SKM-1 (cell line): ENCODE results near the gene MYO1H.

ENCODE experiments used
- DNase-seq: peaks from one replicate; lab custom pipeline; 2025; ENCODE audit not compliant: unreplicated experiment; lab: John Stamatoyannopoulos, UW

Gene MYO1H

DNA sequence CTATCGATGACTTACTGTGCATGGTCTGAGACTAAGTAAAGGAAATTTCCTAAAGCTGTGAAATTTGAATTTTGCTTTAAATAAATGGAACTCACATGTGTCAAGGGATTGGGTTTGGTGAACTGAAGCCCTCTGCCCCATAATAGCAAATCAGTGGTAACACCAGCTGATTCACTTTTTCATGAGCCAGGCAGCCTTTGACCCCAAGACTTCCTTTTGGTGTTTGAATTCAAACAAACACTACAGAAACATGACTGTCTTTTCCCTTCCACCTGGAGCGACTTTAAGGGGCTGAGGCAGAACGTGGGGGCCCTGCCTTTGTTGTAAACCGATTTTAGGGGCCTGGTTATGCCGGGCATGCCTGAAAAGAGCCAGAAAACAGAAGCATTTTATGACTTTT lies 100.6 kb downstream of the MYO1H start:
- DNase-seq = no peak

DNA sequence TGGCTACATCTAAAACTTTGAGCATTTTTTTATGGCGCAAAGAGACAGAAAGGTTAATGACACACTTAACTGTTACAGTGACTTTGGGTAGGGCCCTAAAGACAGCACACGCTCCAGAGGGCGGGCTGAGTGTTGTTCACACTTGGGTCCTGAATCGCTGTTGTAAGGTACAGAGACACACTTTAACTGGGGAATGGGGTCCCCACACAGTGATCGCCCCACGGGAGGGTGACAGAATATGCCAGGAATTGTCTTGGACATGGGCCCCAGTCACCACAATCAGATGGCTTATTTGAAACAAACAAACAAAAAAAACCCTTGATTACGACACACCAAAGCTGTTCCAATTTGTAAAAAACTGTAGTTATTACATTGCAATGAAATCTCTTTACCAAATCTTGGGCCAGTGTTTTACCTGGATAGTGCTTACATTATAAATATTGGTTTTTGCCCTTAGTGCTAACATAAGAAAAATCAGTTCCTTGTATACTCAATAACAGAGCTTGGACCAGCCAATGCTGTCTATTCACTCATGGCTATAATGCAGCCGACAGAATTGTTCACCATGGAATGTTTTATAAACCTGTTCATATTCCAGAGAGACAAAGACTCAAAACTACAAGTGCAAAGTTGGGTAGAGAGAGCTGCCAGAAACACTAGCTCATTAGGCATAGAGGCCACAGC lies 101.1 kb downstream of the MYO1H start:
- no peak for DNase-seq

DNA sequence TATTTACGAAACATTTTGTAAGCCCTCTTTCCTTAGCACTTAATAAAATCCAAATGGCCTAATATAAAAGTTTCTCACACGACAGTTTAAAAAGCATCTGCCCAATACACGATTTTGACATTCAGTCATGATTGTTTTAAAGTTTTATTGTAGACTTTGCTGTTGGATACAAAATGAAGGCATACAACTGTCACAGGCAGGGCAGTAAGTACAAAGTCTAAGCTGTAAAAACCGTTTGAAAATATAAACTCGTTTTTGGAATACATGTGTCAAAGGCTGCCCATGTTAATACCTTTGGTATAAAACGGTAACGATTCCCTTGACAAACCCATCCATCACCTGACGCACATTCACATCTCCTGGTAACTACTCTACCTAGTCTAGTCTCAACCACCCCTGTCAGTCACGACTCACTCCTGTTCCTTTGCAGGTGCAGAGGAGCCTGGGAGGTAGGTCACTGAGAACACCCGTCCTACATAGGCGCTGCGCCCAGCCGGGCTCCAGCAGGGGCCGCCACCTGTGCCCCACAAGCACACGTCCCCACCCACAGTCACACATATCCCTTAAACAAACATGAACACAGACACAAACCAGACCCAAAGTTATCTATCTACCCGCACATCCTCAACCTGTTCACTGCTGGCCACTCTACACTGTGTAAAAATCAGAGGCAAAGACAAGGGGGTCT lies 102.3 kb downstream of the MYO1H start:
- no peak for DNase-seq

DNA sequence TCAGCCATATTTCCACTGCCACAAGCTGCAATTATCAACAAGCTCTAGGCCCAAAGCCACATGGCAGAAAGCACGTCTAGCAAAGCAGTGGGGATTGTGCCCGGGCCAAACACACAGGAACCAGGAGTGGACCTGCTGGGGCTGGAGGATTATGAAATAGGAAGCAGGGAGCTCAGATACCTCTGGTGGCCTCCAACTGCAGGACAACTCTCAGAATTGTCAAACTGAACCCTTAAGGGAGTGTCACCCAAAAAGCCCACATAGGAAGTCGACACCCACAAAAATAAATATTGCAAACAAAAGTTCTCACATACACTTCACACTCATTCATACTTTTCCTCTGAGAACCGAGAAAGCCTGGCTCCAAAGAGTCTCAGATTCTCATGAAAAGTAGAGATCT lies 103.3 kb downstream of the MYO1H start:
- no peak for DNase-seq

DNA sequence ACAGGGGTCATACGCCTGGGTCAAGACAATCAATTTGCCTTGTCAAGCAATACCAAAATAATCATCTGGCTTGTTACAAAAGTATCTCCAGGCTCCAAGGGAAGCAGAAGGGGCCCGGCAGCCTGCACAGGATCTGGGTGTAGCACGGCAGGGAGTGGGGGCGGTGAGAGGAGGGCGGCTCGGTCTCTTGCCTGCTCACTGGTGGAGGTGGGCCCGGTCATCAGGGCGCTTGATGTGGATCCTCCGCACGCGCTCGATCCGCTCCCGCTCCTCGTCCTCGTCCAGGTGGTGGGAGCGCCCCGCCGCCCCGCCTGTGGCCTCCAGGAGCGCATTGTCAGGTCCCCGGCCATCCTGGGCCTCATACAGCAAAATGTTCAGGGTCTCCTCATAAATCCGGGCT lies 103.7 kb downstream of the MYO1H start:
- DNase-seq = no peak

DNA sequence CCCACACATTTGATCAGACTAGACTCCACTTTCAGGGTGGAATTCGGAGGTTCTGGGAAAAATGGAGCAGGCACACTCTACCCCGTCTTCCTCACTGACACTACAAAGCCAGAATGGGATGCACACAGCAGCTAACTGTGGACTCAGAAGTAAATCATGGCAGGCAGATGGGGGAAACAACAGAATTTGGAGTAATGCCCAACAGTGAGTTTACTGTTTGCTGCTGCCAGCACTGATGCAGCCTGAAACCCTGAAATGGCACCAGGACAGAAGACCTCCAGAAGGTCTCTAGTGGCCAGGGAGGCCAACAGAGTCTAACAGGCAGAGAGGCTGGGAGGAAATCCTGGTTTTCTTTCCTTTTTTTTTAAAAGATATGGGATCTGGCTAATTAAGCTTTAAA lies 104.8 kb downstream of the MYO1H start:
- no peak for DNase-seq

DNA sequence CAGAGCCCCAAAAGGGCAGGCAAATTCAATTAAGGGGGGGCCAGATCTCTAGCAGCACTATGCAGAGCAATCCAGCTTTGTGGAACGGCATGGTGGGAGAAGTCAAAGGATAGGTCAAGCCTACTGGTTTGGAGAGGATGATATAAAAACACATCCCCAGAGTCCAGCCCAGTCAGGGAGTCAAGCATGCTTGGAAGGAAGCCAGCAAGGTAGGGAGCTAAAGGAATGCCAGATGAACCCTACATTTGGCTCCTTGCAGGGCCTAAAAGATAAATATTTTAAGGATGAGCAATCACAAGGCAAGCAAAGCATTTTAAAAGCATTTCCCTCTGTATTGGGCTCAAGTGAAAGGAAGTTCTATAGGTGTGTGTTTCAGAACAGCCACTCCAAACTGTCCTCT lies 108.0 kb downstream of the MYO1H start:
- no peak for DNase-seq

DNA sequence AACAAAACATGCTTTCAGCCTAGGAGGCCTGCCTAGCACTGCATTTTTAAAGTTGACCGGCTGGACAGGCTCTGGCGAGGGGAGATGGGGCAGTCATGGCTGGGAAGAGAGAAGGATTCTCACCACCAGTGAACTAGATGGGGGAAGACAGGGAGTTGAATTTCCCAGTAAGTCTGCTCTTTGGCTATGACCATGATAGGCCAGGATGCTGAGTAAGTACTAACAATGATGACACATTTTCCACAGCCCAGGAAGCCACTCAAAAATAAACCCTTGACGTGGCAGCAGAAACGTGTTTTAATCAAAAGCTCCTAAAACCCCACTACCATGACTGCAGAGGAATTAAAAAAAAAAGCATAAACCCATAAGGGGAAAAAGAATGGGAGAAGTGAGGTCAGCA lies 110.4 kb downstream of the MYO1H start:
- no peak for DNase-seq

DNA sequence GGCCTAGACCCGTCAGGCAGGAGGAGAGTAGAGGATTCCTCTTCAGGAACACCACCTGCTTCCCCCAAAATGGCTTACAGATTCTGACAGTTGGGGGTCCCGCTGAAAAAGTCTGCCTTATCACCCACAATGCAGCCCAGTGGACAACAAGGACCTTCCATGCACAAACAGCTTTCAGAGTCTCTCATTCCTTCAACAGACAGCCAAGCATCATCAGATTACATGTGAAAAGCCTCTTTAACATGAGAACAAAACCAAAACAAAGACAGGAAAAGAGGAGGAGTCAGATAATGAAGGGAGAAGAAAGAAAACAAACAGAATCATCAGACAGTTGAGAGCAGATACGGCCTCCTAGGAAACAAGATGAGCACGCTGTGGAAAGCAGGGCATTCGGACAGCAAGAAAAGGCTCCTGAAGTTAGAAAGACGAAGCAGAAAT lies 111.1 kb downstream of the MYO1H start:
- no peak for DNase-seq

DNA sequence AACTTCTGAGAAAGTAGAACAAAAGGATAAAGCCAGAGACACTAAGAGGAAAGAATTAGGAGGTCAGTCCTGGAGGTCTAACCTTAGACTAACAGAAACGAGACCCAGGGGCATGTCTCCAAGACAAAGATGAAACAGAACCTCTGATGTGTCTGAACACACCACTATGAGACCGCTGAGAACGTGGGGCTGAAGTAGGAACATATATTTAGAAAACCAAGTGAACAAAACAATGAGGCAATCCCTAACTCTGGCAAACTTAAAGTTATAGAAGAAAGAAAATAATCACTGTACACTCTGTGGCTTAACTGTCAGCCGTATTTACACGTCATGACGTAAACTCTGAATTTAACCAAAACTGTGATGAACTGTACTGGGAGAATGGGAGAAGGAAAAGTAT lies 111.5 kb downstream of the MYO1H start:
- DNase-seq = no peak

DNA sequence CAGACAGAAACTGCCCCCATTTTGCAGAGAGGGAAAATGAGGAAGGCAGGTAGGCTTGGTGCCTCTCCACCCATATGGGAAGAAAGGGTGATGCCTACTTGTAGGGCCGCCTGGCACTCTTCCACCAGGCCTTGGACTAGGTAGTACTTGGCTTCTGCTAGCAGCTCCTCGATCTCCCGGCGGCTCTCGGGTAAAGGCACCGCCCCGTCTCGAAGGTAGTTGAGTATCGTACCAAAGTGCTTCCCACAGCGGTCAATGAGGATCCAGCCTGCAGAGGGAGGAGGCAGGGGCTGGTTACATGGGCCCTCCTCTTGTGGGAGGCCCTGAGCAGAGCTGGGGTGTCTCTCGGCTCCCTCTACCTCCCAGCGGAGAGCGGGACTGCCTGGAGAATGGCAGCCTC lies 112.8 kb downstream of the MYO1H start:
- DNase-seq = no peak

DNA sequence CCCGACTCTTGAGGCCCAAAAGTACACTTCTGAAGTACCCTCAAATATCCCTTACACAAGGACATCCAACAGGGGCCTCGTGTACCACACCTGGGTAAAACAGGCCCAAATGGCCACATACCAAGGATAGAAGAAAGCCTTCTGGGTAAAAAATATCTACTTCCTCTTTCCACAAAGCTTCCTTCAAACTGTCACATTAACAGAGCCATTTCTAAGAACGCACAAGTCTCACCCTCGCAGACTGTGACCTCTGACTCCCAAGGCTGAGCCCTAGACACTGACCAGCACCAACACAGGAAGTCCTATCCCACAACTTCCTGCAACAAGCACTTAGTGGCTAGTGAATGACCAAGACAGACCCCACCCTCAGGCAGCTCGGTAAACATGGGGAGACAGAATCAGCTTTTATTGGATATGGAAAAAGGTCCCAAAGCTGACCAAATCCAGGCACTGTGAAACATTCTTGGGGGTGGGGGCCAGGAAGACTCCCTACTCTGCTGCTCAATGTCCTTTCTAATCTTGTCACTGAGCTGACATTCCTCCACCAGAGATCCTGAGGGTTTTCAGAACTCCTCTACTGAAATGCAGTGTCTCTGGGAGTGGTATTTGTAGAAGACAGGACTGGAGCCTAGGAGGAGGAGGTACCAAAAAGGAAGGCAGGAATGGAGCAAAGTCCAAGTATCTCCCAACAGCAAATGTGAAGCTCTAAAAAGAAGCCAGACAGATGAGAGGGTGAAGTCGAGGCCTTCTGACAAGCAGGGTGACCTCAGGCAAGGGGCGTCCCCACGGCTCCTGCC lies 113.5 kb downstream of the MYO1H start:
- DNase-seq = peak; percentile 26

DNA sequence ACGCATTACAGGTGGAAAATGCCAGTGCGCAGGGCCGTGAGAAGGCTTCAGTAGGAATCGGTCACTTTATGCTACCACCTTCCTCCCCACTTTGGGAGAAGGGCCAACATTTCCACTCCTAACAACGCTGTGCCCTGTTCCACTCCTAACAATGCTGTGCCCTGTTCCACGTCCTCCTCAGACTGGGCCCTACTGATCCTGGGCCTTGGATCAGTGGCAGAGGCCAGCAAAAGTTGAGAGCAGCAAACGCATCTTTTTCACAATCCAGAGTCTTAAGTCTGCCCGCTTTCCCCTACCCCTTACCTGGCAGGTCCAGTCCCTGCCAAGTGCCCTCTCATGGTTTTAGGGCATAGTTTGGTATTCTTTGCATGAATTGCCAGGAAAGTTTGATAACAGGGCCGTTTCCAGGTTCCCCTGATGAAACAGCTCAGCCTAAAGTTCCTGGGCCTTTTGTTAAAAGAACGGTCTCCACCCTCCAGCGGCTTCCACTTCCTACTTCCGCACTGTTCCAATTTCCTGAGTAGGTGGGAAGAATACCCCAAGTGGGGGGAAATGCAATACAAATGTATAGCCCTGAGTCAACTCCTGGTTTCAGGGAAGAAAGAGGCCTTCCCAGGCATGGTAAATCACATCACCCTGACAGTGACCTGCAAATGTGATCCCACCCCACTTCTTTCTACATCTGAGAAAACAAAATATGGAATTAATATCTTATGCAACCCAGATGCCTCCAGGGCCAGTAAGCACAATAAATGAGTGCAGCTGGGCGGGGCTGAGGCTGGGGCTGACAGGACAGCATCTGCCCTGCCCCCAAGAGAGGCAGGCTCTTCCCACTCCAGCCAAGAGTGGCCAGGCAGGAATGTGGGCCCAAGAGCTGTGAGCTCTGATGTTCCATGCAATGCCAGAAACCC lies 114.4 kb downstream of the MYO1H start:
- DNase-seq = no peak

DNA sequence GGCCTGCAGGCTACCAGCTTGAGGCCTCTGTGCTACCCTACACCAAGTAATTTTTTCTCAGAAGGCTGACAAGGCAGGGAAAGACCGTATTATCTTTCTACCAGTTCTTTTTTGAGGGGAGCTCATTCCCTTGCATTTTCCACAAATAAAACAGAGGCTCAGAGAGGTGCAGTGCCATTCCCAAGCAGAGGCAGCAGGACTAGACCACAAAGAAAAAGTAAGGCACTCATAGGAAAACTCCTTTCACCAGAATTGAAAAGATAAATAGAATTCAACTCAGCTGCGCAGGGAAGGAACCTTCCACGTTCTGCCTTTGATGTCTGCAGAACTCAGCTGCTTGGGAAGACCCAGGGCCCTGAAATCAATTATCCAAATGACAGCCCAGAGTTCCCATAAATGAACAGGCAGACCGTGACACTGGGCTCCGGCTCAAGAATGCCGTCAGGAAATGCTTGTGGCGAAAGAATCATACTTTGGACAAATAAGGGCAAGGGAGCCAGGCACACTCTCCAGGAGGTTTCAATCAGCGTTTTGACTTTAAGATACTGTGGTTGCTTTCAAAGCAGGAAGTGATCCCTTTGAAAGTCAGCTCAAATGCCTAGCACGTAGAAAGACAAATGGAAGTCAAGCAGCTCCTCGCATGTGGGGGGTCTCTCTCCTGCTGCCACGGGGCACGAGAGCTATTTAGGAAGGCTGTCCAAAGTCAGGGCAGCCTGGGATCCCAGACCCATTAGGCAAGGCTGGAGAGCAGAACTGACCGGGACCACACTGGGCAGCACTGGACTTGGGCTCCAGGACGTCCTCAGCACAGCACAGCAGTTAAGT lies 115.4 kb downstream of the MYO1H start:
- no peak for DNase-seq

DNA sequence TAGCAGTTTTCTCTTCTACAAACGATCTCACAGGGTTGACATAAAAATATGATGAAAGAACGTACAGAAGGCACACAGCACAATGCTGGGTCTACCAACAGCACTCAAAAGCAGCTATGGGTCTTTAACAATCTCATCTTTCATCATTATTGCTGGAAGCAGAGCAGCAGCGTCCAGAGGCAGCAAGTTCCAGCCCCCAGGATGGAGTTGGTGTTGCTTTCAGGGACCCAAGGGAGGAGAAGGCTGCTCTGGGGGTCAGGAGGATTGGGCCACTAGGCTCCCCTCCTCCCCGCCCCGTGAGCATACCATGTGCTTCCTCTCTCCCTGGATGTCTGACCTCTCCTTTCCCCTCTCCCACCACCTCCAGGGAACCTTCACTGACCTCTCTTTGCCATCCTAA lies 116.1 kb downstream of the MYO1H start:
- no peak for DNase-seq

DNA sequence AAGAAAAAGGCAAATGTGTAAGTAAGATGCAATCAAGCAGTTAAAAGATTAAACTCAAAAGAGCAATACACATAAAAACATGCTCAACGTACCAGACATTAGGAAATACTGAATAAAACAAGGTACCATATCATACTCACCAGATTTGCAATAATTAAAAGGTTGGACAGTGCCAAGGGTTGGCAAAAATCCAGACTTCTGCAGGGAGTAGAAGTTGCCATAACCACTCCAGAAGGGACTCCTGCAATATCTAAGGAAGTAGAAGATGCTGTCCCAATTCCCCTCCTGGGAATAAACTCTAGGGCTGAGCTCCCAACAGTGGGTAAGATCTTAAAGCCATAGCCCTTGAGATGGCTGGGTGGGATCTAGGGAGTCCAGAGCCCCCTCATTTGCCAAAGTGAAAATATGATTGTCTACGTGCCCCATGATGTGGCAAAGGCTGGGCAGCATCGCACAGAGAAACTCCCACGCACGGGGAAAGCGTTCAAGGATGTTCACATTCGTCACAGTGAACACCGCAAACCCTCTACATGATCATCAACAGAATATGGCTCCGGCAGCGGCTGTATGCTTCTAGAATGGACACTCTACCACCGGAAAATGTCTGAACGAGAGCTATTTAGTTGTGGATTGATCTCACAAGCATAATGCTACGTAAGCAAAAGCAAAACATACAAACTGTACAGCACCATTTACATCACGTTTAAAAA lies 117.1 kb downstream of the MYO1H start:
- no peak for DNase-seq

DNA sequence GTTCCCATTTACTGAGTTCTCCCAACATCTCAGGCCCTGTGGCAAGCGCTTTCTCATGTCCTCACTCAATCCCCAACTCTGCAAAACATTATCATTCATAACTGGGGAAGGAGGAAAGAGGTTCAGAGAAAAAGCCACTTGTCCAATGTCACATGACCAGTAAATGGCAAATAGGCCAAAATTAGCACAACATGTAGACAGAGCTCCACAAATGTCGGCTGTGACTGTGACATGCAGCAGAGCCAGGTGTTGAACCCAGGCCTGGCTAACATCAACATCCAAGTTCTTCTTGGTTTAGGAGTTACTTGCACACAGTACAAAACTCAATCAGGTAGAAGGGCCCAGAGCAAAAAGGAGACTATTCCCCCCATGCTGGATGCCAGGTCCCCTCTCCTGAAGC lies 118.6 kb downstream of the MYO1H start:
- DNase-seq = no peak

DNA sequence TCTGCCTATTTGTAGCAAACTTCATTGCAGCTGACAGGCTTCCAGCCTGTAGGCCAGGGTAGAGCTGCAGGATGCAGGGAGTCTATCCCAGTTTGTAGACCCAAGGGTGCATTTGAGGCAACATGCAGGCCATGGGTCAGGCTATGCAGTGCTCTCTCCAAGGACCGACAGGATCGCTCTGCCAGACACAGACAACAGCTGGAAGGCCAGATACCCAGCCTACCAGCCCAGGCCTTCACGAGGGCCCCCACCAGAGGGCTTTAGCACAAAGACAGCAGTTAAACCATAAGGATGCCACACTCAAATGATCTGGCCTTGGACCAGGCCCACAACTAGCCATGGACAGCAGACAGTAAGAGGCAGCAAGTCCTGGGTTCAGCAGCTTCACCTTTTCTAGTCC lies 119.1 kb downstream of the MYO1H start:
- DNase-seq = no peak

DNA sequence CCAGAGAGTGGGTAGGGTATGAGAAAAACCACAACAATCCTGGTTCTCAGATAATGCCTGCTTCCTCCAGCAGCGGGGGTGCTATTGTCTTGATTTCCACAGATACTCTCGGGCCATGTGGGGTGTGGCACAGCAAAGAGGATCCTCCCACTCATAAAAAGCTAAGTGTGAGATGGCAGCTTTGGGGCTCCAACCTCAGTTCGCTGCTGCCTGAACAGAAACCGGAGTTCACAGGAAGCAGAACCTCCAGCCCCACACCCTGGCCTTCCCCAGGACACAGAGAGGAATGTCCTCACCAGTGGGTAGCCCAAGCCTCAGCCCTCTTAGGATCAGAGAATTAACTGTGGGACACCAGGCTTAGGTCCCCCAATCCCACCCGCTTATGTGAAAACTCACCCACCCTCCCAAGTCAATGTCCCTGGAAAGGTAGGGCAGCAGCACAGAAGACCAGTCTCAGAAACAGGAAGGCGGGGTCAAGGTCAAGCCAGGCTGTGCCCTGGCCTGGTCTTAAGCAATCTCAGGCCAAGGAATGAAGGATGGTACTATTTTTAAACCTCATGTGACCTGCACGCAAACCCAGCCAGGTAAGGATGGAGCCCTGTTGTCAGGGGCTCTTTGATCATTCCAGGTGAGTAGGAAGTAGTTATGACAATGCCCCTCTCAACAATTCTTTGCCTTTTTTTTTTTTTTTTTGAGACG lies 120.4 kb downstream of the MYO1H start:
- no peak for DNase-seq
